HG03342 (cell line): ENCODE measurements around the gene CCDC86.

ENCODE experiments used
- ATAC-seq: cut with Tn5 transposase; IDR thresholded peaks from one replicate; pipeline ENCODE4 v1.9.1; 2021; ENCODE audit warnings: mild to moderate bottlenecking, moderate library complexity; ENCODE audit not compliant: unreplicated experiment

The CCDC86 gene

DNA sequence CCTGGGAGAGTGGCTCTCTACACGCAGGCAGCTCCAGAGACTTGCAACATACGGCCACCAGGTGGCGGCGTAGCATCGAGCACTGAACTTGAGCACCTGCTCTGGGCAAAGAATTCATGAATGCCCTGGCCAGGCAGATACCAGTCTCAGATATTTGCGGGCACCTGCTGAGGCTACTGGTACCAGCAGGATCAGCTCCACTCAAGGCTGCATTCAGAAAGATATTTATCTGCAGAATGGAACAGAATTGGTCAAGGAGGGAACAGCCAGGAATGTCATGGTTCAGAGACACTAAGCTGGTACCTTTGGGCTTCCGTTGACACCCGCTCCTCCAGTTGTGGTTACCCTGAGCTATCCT lies 10.8 kb upstream of the CCDC86 start:
- peak; percentile 86 for ATAC-seq

DNA sequence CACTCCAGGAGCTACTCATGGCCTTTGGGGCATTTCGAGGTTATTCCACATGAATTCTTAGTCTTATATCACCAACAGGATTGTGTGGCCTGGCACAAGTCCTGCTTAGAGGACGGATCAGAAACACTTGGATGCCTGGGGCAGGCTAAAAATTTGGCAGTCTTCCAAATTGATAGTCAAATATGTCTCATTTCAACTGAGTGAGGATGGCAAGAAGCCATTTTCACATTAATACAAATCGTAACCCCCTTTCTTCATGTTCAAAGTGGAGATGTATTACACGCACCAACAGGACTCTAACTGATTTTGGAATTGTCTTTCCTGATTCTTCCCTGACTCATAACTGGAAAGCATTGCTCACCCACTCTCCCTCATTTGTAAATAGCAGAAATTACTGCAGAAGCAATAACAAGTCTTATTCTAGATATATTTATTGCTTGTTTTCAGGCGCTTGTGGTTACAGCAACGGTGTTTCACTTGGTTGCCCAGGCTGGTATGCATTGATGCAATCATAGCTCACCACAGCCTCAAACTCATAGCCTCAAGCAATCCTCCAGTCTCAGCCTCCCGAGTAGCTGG lies 10.3 kb upstream of the CCDC86 start:
- no peak for ATAC-seq

DNA sequence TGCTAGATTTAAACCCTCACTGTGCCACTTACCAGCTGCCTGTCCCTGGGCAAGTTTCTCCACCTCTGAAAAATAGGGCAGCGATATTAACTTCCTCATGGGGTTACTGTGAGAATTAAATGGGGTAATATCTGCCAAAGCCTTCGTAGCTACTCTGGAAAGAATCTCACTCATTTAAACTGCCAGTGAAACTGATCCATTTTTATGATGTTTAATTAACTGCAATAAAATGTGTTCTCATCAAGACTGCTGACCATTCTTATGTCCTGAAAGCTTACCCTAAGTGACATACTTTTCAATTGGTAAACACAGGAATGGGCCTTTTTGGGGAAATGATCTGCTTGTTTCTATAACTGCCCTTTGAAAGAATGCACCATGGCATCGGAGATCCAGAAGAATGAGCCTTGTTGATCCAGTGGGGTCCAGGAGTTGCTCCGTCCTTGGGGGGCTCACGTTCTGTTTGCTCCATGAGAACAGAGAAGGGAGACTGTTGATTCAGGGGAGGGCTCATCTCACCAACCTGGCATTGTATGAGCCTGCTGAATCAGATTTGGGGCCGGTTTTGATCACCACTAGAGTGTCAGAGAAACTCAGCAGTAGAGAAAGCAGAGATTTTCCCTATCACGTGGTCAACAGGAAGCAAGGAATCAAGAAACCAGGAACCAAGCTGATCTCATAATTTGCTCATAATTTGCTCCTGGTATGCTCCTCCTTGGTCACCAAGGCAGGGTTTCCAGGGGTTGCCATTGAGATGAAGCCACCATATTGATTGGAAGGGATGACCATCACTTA lies 7.0 kb upstream of the CCDC86 start:
- no peak for ATAC-seq

DNA sequence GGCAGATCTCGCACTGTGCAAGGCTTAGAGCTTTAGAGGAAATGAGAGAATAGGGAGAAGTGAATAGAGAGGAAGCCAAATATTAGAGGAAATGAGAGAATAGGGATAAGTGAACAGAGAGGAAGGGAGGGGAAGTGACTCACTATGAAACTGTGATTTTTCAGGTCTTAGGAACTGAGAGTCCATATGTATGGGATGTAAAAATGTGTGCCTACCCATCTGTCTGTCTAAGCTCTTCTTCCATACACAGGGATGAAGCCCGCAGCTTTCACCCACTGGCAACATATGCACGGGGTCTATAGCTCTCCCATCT lies 6.4 kb upstream of the CCDC86 start:
- ATAC-seq: no peak

DNA sequence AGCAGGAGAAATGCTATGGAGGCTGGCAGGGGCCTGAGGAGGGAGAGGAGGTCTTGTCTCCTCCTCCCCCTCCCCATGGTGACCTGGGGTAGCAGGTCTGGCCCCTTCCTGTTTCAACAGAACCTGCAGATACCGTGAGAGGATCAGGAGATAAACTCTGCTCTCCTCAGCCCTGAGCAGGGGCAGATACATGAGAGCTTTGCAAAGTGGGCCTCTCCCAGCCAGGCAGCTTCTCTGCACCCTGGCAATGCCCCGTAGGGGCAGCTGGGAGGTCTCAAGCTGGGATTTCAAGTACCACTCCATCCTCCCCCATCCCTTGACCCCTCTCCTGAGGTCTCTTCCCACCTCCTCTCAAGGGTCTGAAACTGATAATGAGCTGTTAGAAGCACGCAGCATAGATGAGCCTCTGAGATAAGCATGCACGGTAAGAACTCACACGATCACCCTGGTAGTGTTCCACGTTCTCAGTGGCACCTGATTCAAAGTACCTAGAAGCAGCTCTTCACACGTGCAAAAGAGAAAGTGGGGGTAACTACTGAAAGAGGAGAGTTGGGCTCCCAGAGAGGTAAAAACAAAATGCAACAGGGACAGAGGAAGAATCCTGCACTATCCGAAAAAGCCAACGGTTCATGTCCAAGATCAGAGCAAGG lies 4.9 kb upstream of the CCDC86 start:
- no peak for ATAC-seq

DNA sequence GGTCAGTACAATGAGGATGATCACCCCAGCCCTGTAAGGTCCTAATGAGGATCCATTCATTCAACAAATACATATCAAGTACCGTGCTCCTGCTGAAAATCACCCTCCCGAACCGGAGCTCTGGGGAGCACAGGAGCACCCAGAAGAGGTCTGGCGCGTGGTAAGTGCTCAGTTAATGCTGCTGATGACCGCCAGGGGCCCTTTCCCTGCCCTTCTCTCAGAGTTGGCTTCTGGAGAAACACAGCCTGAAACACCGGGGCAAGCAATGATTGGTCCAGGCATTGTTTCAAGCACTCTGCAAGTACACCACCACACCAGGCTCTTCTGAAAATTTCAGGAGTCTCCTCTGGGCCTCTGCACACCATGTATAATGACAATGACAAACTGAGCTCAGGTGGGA lies 3.8 kb upstream of the CCDC86 start:
- no peak for ATAC-seq

DNA sequence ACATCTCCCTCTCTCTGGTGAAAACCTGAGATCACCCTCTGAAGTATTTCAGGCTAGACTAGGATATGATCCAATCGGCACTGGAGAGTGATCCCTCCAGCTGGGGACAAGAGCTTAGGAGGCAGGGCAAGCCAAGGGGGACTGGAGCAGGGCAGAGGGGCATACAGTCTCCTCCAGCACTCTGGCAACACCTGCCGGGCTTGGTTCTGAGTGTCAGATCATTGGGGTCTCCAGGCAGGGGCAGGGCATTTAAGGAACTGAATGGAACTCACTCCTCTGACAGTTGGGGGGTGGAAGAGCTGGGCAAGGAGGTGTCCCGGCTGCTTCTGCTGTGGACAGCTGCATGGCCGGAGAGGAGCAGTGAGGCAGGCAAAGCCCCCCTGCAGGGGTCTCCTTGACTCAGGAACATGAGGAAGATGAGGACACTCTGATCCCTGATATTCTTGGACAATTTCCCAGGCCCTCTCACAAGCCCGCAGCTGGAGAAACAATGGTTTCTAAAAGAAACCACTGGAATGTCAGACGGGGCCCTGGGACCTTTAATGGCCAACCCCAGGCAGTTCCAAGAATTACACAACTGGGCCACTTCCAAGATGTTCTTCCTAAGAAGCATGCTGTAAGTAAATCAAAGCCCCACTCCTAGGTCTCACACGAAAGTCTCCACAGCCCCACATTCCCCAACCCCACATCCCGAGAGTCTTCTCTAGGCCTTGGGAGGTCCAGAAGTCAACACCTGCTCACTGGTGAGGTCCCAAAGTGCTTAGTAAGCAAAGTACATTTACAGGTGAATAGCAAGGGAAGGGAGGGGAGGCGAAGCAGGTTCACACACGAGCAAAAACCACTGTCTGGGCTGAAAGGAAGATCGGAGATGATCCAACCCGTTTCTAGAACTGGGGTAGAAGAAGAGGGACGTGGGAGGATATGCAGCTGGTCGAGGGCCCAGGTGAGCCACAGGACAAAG lies 1.2 kb upstream of the CCDC86 start:
- ATAC-seq: no peak

DNA sequence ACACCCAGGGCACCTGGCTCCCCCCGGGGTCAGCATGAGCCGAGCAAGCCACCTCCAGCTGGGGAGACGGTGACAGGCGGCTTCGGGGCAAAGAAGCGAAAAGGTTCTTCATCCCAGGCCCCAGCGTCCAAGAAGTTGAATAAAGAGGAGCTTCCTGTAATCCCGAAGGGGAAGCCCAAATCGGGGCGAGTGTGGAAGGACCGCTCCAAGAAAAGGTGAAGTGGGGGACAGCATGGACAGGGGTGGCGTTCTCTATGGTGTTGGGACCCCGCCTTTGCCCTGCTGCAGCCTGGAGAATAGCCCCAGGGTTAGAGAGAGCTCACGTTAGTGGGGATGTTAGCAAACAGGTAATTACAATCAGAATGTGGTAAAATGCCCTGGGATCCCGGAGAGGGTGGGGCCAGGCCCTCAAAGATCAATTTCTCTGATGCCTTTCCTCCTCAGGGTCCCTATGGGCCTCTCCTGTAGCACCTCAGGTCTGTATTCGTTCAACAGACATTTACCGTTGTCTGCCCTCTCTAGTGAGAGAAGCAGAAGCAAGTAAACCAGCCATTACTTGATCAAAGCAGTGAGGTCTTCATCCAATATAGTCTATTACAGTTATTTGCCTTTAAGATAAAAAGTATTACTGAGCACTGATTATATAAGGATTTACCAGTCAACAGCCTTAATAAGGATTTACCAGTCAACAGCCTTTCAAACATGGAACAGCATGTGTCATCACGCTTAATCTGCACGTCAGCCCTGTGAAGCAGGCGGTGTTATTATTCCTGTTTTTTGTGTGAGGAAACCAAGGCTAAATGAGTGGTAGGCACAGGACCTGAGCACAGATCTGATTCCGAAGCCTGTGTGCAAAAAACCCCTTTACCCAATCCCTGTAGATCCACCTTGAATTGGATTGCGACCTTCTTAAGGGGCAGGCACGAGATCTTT lies 1.0 kb downstream of the CCDC86 start:
- no peak for ATAC-seq

DNA sequence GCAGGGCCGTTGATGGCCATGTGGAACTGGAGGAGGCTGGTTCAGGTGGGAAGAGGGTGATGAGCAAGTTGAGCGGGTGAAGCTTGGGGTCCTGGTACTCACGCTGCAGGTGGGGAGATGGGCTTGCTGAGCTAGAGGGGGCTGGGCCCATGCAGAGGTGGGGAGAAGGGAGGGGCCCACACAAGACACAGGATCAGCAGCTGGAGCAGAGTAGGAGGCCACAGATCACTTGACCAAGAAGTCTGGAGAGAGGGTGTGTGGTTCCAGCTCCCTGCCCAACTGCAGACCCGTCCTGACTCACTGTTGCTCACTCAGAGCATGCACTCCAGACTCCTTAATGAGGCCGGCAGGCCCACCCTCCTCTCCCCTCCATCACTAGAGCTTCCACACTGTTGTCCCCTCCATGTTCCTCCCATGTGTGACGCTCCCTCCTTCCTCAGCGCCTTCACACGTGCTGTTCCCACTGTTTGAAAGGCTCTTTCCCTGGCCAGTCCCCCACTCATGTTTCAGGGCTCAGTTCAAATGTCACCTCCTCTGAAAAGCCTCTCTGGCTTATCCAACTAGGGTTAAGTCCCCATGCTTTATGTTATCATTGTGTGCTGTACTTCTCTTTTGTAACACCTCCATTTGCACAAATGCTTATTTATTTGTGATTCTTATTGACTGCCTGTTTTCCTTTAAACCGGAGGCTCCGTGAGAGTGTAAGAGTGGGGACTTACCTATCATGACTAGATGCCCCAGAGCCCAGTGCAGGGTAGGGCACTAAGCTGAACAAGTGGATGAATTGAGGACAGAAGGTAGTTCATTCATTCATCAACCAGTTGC lies 2.3 kb downstream of the CCDC86 start:
- ATAC-seq: no peak

DNA sequence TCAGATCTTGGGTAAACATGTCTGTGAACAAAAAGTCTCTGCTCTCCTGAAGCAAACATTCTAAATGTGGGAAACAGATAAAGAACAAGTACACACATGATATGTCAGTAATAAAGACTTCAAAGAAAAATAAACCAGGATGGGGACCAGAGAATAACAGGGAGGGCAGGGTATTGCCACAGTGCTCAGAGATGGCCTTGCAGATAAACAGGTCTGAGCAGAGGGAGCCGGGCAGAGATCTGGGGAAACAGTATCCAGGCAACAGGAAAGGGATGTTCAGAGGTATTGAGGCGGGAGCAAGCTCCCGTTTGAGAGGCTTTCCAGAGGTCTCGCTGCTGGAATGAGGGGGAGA lies 2.9 kb downstream of the CCDC86 start:
- no peak for ATAC-seq

DNA sequence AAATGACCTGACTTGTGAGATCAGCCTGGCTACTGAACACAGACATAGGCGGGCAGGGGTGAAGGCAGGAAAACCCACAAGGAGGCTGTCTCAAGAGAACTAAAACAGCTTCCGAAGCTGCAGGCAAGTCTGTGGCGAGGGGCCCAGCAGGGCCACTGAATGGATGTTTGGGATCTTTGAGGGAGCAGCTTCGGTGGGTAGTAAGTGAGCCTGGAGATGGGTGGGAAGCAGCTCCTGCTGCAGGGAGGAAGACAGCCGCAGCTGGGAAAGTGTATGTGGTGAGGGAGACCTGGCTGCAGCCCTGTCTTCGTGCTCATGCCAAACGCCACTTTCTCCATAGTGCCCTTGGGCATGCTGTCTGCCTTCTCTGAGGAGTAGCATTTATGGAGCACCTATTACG lies 3.4 kb downstream of the CCDC86 start:
- ATAC-seq: no peak

DNA sequence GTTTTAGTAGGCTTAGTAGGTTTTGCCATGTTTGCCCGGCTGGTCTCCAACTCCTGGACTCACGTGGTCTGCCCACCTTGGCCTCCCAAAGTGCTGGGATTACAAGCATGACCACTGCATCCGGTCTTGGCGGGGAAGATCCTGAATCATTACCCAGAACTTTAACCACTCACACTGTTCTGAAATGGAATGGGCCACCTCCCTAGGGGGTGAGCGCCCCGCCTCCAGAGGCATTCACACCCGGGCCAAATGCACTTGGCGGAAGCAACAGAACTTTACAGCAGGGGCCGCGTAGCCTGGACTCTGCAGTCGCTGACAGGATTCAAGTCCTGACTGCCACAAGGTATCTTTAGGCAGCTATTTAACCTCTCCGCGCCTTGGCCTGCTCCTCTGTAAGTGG lies 5.4 kb downstream of the CCDC86 start:
- ATAC-seq: no peak

DNA sequence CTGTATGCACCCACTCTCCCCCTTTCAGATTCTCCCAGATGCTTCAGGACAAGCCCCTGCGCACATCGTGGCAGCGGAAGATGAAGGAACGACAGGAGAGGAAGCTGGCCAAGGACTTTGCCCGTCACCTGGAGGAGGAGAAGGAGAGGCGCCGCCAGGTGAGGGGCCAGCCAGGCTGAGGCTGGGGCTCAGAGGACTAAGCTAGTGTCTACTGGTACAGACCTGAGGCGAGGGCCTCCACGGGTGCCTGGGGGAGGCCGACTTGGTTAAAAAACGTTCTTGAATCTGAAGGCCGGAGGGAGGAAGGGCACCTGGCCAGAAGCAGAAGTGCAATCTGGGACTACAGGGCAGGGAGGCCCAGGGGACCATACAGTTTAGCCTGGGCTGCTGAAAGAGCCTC lies 6.0 kb downstream of the CCDC86 start:
- ATAC-seq: no peak

DNA sequence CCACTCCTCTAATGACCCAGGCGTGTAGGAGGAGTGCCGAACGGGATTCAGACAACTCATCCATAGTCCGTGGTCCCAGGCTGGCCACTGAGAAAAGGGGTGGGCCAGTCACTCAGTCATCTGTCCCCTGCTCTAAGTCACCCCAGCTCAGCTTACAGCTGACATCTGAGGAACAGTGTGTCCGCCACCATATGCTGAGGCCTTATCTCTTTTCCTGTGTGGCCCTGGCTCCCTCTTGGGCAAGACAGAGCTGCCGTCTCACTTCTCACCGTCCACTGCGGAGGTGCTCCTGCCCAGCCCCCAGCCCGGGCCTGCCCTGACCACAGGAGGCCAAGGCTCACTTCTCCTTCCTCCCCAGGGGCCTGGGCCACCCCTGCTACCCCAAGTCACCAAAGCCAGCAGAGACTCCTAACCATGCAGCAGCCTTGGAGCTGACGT lies 6.8 kb downstream of the CCDC86 start:
- ATAC-seq: no peak

DNA sequence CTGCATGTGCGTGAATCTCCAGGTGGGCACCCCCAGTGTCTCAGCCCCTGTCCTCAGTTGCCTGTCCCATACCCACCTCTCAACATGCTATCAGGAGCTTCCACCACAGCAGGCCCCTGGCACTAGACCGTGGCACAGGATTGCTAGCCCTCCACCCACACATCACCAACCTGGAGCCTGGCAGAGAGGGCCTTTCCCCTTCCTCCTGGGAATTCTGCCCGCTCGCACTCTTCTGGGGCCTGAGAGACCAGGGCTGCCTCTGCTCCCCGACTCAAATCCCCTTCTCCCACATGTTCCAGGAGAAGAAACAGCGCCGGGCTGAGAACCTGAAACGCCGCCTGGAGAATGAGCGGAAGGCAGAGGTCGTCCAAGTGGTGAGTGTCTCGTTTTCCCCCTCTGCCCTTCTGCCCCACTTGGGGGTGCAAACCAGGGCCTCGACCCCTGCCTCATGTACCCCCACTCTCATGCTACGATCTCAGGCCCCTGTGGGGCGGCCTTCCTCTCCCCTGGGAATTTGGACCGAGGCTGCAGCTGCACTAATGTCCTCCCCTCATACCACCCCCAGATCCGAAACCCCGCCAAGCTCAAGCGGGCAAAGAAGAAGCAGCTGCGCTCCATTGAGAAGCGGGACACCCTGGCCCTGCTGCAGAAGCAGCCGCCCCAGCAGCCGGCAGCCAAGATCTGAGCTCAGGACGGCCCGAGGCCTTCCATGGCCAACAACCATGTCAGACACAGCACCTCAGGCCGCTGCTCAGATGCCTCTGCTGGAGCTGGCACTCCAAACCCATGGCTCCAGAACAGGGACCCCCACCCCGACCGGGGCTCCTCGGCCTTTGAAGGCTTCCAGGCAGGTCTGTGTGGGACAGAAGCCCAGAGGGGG lies 8.0 kb downstream of the CCDC86 start:
- no peak for ATAC-seq

DNA sequence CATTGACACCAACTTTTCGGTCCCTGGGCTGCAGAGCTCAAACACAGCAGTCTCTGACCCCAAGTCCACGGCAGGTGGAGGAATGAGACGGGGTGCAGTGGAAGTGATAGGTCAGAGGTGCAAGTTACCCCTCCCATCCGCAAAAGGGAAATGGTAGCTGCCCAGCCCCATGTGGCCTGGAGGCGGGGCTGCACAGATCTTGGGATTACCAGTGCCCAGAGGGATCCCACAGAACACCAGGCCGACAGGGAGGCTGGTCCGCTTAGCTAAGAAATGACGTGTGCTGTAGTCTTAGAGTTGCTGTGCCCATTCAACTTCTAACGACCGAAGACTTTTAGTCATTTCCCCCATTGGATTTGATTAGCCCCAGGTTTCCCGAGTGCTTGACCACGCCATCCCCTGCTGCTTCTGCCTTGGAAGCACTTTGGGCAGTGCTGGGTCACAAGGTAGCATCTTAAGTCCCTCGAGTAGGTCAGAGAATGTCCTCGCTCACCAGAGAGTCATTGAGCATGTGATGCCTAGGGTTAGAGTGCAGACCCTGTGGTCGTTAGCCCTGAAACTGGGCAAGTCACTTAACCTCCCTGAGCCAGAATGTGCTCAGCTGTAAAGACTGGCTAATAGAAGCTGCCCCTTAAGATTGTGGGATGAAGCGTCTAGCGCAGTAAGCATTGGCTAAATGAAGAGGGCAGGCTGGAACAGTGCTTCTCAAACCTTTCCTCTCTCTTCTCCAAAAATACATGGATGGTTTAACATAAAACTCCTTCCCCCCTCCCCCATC lies 9.6 kb downstream of the CCDC86 start:
- no peak for ATAC-seq

DNA sequence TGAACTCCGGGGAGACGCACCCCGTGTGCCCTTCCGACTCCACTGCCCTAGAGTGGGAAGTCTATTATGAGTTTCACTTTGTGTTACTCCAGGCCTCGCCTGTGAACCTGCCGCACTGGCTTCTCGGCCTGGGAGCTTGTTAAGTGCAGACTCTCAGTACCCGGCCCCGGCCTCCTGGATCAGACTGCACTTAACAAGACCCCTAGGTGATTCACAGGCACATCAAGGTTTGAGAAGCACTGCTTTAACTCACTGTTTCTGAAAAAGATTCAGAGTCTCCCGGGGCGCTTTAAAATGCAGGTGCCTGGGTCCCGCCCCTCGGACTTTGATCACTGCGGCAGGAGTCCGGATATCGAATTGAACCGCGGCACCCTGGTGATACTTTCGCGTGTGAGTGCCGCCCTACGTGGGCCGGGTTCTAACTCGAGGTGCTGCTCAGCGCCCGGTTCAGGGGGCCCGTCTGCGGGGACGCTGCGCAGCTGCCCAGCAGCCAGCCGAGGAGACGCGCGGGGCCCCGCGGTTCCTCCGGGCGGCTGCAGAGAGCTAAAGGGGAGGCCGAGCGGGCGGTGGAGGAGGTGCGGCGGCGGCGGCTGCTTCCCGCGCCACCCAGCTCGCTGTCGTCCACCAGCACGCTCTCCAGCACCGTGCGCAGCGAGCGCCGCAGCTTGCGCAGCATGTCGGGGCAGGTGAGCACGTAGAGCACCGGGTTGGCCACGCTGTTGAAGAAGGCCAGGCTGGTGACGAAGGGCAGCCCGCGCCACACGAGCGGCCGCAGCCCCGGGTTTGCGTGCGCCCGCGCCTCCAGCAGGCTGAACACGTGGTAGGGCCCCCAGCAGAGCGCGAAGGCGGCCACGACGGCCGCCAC lies 10.4 kb downstream of the CCDC86 start:
- ATAC-seq: no peak
